GM21737 (cell line): ENCODE results near the gene CISD1.

Experiments used
- ATAC-seq: cut with Tn5 transposase; IDR thresholded peaks from one replicate; pipeline ENCODE4 v1.9.1; 2021; ENCODE audit warnings: mild to moderate bottlenecking, moderate library complexity; ENCODE audit not compliant: unreplicated experiment

The CISD1 gene

GRCh38 chr10:58305821-58306220 is 36.9 kb downstream of the CISD1 start:
- no peak for ATAC-seq

- no peak for ATAC-seq
Measured at GRCh38 chr10:58307676-58308075, 38.7 kb downstream of the CISD1 start.

GRCh38 chr10:58311026-58311425 is 42.1 kb downstream of the CISD1 start:
- no peak for ATAC-seq

GRCh38 chr10:58316874-58317273 is 47.9 kb downstream of the CISD1 start:
- no peak for ATAC-seq

GRCh38 chr10:58318346-58318745 is 49.4 kb downstream of the CISD1 start:
- ATAC-seq, result no peak

GRCh38 chr10:58319599-58319998 is 50.6 kb downstream of the CISD1 start:
- no peak for ATAC-seq

DNA sequence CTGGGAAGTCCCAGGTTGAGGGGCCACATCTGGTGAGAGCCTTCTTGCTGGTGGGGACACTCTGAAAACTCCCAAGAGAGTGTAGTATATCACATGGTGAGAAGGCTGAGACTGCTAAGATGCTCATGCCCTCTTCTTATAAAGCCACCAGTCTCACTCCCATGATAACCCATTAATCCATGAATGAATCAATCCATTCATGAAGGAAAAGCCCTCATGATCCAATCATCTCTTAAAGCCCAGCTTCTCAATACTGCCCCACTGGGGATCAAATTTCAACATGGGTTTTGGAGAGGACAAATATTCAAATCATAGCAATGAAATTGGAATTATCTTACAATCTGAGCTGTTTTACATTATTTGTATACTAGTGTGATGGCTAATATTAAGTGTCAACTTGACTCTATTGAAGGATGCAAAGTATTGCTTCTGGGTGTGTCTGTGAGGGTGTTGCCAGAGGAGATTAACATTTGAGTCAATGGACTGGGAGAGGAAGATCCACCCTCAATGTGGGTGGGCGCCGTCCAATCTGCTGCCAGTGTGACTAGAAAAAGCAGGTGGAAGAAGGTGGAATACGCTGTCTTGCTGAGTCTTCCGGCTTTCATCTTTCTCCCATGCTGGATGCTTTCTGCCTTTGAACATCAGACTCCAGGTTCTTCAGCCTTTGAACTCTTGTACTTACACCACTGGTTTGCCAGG is 51.5 kb downstream of the CISD1 start:
- ATAC-seq, result no peak

GRCh38 chr10:58322072-58322834 is 53.3 kb downstream of the CISD1 start:
- peak; percentile 71 for ATAC-seq

DNA sequence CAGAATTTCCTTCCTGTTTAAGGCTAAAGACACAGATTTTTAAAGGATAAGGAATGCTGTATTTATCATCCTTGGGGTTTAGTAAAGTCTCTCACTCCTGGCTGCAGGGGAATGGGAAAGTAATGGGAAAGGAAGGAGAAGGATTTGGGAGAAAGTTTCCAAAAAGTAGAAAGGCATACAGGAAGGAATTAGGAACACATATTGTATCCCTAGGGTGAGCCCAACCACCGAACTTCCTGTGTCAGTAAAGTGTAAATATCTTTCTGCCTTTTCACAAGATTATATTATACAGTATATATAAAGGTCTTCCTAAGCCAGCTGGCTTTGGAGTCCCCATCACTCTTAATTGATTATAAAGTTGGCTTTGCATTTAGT is 53.9 kb downstream of the CISD1 start:
- ATAC-seq, result no peak

DNA sequence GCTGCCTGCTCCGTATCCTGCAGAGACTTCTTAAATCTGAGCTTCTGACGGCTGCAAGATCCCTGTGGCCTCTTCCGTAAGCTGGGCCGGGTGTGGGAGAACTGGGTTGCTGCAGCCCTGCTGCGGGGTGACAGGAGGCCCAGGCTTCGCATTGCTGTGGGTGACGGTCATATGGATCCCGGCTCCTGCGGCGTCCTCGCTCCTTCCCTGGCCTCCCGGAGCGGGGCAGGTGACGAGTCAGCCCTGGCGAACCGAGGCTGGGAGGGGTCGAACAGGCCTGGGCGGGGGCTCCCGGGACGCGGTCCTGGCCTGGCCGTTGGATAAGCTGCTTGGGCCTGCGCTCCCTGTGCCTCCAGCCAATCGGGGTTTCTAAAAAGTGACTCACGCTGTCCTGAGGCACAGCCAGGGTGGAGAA is 58.0 kb downstream of the CISD1 start:
- no peak for ATAC-seq

DNA sequence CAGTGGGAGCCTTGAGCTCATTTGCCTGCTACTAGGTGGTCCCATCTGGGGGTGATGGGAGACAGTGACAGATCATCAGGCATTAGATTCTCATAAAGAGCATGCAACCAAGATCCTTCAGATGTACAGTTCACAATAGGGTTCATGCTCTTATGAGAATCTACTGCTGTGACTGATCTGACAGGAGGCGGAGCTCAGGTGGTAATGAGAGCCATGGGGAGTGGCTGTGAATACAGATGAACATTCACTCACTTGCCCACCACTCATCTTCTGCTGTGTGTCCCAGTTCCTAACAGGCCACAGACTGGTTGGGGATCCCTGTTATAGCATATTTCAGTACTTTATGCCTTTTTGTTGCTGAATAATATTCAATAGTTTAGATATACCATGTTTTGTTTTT is 59.3 kb downstream of the CISD1 start:
- no peak for ATAC-seq

DNA sequence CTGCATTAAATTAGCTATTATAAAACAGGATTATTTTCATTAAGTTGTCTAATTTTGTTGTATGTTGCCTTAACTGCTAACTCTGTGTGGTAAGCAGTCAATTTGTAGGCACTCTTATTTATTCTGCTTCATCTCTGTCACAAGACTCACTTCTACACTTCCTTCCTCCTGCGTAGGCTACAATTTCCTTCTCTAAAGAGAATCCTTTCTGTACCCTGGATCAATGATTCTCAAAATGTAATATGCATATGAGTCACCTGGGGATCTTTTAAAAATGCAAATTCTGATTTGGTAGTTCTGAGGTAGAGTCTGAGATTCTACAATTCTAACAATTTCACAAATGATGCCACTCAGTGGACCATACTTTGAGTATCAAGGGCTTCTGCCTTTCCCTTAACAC is 61.5 kb downstream of the CISD1 start:
- no peak for ATAC-seq

DNA sequence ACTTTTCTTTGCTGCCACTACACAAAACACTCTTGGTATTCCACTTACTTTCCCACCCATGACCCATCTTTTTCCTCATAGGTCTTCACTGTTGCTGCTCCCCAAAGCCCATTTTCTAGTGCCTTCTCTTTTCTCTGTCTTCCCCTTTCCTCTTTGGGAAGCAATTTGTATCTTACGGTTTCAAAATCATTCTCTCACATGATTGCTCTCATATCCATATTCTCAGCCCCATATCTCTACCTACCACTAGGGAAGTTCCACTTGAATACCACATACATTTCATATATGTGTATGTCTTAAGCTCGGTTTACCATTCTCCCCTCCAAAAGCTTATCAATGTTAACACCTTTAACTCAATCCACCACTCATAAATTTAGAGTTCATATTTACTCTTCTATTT is 62.7 kb downstream of the CISD1 start:
- ATAC-seq, result no peak

DNA sequence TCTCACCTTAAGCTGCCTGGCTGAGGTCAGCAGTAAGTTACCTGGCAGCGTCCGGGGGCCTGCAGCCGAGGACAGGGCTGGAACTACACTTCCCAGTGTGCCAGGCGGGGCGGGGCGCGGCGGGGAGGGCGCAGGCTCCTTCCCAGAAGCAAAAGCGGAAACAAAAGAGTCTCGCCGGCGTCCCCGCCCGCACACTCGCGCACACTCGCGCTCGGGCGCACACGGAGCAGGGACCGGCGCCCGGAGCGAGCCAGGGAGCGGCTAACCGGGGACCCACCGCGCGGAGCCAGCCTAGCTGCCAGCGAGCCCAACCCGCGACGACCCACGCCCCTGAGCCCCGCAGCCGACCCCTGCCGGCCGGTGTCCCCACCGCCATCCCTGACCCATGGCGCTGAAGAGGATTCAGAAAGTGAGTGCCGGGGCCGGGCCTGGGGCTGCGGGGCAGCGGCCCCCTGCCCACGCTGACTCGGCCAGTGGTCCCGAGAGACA is 65.9 kb downstream of the CISD1 start, which contains the start of gene UBE2D1:
Gene UBE2D1 (plus strand): TSS at position 190 of the 489 bp plus-strand sequence. CDS start 196 bp downstream, at position 386.
- ATAC-seq, result peak; percentile 98

DNA sequence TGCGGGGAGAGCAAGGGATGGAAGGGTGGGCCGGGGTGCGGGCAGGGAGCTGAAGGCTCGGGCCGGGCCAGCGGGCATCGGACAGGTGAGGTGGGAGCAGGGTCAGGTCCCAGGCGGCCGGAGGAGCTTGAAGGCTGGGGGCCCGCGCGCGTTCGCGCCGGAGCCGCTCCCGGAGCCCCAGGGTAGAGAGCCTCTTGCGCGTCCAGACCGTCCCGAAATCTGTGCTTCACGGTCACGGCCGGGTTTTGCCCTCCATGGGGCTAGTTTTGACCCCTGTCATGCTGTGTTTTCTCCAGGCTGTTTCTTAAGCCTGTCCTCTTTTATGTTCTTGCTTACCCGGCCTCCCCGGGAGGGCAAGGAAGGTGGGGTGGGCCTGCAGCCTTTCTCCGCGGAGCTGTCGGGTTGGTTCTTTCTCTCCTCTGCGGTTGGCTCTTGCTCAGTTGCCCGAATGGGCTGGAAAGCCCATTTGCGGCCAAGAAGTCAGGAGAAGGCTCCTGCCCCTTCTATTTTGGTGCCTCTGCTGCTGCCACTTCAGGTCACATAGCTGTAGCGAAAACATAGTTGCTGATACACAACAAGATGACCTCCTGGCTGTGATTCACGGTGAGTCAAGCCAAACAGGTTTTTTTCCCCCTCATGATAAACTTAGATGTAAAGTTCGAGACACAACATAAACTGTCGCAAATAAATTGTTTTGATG is 66.5 kb downstream of the CISD1 start:
- peak; percentile 44 for ATAC-seq

DNA sequence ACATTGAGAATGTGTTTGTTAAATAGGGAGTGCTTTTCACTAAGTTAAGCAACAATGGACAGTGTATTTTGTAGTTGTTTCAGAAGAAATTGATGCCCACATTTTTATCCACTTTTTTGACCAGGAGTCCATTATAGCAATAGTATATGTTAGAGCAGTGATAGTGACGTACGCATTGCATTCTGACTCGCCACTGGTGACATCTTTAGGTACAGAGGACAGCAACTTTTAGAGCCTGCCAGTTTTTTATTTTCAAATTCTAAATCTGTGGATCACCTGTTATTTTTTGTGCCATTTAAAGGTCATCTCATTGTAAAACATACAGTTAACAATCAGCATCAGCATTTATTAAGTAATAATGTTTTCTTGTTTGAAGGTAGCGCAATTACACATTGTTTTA is 67.3 kb downstream of the CISD1 start:
- ATAC-seq, result no peak
